AG10803 (cell line): Measurements from ENCODE around the gene KCNQ1.

ENCODE experiments used
- DNase-seq: peaks from one replicate; pipeline ENCODE4 v3.0.0; 2010; ENCODE audit warnings: low read depth
- H3K4me3 ChIP-seq: 2 replicates; pipeline ENCODE4 v1.5.1; 2011; ENCODE audit warnings: mild to moderate bottlenecking, low read length, control low read depth
- TF ChIP-seq, protein P1 (sequence below): conservative IDR thresholded peaks from 2 replicates; pipeline ENCODE4 v1.5.1; 2011; ENCODE audit warnings: mild to moderate bottlenecking, low read length, control low read depth, inconsistent platforms

The KCNQ1 gene

DNA sequence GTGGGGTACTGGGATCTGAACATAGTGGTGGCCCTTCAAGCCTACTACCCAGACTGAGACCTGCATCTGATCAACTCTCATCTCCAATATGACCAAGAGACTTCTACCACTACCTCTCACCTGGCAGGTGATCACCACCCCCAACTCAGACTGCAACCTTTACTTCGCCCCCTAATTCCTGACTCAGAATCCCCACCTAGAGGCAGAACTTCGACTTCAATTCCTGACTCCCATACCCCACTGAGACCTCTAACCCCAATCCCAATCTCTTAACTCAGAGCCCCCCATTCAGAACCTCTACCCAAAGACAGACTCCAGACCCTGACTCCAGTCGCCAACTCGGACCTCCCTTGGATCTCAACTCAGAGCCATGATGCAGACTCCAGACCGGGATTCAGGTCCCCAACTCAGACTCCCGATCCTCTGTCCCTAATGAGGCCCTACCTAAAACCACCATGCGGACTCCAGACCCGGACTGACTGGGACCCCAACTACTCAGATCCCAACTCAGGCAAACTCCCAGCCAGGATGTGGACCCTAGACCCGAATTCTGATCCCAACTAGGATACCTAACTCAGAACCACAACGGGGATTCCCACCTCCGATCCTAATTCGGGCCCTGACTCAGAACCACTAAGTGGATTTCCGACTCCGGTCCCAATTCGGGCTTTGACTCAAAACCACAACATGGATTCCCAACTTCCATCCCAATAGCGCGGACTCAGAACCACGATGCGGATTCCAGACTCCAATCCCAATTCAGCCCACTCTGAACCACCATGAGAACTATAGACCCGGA, 253.8 kb downstream of the KCNQ1 start:
- TF ChIP-seq, protein P1, sequence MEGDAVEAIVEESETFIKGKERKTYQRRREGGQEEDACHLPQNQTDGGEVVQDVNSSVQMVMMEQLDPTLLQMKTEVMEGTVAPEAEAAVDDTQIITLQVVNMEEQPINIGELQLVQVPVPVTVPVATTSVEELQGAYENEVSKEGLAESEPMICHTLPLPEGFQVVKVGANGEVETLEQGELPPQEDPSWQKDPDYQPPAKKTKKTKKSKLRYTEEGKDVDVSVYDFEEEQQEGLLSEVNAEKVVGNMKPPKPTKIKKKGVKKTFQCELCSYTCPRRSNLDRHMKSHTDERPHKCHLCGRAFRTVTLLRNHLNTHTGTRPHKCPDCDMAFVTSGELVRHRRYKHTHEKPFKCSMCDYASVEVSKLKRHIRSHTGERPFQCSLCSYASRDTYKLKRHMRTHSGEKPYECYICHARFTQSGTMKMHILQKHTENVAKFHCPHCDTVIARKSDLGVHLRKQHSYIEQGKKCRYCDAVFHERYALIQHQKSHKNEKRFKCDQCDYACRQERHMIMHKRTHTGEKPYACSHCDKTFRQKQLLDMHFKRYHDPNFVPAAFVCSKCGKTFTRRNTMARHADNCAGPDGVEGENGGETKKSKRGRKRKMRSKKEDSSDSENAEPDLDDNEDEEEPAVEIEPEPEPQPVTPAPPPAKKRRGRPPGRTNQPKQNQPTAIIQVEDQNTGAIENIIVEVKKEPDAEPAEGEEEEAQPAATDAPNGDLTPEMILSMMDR, result no peak
- peak overlapping the region; percentile 81 for H3K4me3 ChIP-seq
- no peak for DNase-seq

DNA sequence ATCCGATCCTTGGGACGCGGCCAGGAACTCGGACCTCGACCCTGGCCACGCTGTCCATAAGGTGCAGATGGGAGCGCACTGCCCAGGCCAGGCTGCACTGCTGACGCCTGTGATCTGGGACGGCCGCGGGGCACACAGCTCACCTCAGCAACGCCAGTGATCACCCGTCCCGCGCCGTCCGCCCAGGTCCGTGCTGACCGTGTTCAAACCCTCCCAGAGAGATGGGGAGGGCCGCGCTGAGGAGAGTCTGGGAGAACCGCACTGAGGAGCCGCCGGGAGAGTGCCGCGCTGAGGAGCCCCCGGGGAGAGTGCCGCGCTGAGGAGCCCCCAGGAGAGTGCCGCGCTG, 254.3 kb downstream of the KCNQ1 start:
- peak overlapping the region; percentile 81 for H3K4me3 ChIP-seq
- TF ChIP-seq, protein P1, result no peak
- no peak for DNase-seq

DNA sequence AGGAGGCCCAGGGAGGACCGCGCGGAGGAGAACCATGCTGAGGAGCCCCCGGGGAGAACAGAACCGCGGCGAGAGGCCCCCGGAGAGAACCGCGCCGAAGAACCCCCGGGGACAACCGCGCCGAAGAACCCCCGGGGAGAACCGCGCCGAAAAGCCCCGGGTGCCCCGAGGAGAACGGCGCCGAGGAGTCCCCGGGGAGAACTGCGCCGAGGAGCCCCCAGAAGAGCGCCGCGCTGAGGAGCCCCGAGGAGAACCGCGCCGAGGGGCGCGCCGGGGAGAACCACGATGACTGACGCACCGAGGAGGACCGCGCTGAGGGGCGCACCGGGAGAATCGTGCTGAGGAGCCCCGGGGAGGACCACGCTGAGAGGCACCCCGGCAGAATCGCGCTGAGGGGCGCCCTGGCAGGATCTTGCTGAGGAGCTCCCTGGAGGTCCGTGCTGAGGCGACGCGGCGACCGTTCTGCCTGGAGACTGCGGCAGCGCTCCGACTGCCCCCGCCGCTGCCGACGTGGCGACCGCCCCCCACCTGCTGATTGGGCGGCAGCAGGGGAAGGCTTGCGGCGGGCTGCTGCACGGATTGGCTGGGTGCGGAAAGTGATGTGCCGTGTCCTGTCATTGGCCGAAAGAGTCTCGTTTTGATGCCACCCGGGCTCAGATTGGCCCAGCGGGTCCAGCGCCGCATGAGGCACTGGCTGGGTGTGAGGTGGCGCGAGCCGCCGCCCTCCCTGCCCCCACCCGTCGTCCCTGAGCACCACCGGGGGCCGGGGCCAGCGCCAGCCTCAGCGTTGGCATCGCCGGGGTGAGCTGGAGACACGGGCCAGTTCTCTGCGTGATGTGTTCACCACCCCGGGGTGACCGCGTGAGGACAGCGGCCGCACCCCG, 255.0 kb downstream of the KCNQ1 start, which contains the start of gene KCNQ1OT1:
Gene KCNQ1OT1 (minus strand): TSS at position 464 of the 884 bp plus-strand sequence.
- TF ChIP-seq, protein P1, result no peak
- peak within 1 kb of the TSS; percentile 81 for H3K4me3 ChIP-seq
- peak; percentile 93 for DNase-seq

DNA sequence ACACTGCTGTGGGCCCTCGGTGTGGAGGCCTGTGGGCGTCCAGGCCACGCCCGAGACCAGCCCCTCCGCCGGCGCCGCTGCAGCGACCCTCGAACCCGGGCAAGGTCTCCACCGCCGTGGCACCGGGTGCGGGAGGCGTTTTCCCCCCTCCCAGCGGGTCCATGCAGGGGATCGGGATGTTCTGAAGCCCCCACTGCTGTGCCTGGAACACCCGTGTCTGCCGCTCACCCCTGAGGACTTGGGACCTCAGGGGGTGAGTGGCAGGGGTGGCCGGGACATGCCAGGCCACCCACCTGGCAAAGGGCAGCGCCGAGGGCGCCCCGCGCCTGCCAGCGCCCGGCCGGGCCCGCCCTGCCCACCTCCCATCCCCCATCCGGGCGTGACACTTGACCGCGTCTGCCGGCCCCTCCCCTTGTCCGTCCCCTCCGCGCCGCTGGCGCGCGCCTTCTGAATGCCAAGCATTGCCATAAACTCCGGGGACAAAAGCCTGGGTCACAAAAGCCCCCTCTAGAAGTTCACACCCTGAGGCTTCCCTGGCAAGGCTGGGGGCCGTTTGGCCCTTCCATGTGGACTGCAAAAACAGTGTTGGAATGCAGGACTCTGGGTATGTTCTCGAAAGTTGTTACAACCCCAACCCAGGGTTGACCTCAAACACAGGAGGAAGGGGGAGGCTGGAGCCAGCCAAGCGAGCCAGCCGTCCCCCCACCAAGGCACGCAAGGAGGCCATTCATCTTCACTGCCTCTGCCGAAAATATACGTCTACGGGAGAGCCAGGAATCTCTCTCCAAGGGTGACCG, 255.8 kb downstream of the KCNQ1 start:
- peak; percentile 26 for DNase-seq
- TF ChIP-seq, protein P1, result no peak

DNA sequence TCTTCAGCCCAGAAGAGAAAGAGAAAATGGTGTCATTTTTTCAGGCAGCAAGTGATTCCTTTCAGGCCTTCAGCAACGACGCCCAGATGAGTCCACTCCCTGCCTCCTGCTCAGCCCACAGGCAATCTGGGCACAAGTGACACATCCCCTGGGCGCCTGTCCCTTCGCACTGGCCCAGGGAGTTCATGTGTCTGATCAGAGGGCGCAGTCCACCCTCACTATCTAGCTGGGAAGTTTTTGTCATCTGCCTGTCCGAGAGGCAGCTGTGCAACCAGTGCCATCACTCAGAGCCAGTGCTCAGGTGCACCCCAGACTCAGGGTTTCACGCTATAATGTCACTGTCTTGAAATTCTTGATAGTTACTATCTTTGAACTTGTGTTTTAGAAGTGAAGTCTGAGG, 256.4 kb downstream of the KCNQ1 start:
- H3K4me3 ChIP-seq, result no peak overlapping the region
- TF ChIP-seq, protein P1, result no peak
- DNase-seq, result no peak

More for the DNA sequence above, 255.8 kb downstream of the KCNQ1 start:
- H3K4me3 ChIP-seq, result peak overlapping the region; percentile 68

DNA sequence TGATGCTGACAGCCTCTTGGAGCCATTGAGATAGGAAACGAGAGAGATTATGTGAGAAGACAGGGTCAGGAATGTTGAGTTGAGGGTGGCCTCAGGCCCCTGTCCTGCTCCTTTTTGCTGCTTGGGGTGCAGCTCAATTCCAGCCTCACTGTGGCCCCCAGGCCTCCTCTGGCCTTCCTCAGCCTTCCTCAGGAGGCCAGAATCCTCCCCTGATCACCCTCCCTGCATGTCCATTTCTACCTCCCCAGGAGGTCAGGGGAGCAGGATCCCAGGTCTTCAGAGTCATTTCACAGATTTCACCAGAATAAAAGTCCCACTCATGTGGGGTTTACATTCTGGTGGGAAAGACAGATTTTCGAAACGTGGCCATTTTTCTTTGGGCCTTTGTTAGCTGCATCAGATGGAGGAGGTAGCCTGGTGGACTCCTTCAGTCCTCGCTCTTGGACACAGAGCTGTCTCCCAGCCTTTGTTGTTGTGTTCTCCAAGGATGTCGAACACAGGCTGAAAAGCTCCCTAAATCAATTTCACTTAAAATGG, 257.2 kb downstream of the KCNQ1 start:
- TF ChIP-seq, protein P1, result no peak
- no peak for DNase-seq
- H3K4me3 ChIP-seq, result no peak overlapping the region
